ENCODE results near the gene LTN1. TPM values are rescaled to one million over a fixed set of nuclear protein-coding genes. Genes with fewer than 3 reads are reported as not detected.

LTN1 gene
- total RNA-seq, 1 donor from 2014 or later = 28.9 TPM

DNA sequence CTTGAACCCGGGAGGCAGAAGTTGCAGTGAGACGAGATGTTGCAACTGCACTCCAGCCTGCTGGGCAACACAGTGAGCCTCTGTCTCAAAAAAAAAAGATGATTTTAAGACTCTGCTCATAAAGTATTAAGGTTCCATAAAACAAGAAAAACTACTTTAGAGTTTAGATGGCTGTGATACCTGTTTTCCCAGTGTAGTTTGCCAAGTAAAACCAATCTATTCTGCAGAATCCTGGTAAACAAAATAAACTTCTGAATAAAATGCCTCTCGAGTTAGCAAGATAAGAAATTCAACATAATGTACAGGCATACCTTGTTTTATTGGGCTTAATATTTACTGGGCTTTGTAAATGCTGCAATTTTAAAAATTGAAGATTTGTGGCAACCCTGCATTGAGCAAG, 30.8 kb downstream of the LTN1 start:
- Mint-ChIP-seq H3K9me3 (ENCODE audit: unreplicated experiment) (no peaks in the 10 kb centered on the region), H3K36me3 (ENCODE audit: low read depth, unreplicated experiment) (peaks cover 7% of the 10 kb centered on the region), H3K27me3 (ENCODE audit: low read depth, unreplicated experiment) (no peaks in the 10 kb centered on the region), H3K27ac (ENCODE audit: unreplicated experiment) (no peak overlapping the region), H3K4me3 (ENCODE audit: unreplicated experiment) (no peak overlapping the region), H3K4me1 (ENCODE audit: low read depth, unreplicated experiment) (peaks cover 10% of the 10 kb centered on the region)
- Histone ChIP-seq H3K79me2 (ENCODE audit: insufficient read depth, low read length) (no peaks in the 10 kb centered on the region), H3K27ac (ENCODE audit: low read depth, low read length) (no peak overlapping the region), H3K36me3 (ENCODE audit: insufficient read depth, low read length) (peaks cover 50% of the 10 kb centered on the region), H3K9ac (ENCODE audit: low read length) (no peak overlapping the region), H3K4me2 (ENCODE audit: low read length) (no peak overlapping the region), H4K20me1 (ENCODE audit: insufficient read depth, low read length) (no peaks in the 10 kb centered on the region), H3K4me3 (ENCODE audit: insufficient read depth, low read depth, low read length) (no peak overlapping the region), H3K9me3 (ENCODE audit: insufficient read depth, low read depth, low read length) (no peaks in the 10 kb centered on the region), H3K4me1 (ENCODE audit: insufficient read depth, low read length) (peaks cover 12% of the 10 kb centered on the region), H2AFZ (ENCODE audit: low read depth, low read length) (no peak overlapping the region), H3K27me3 (ENCODE audit: insufficient read depth, low read length) (no peaks in the 10 kb centered on the region)
- DNase-seq (ENCODE audit: low read depth) (no peak), FAIRE-seq (no peak)
- no peak for TF ChIP-seq EZH2 (IDR thresholded peaks at IDR 0.05; ENCODE audit: insufficient read depth, low read length)
- TF ChIP-seq, protein P1, sequence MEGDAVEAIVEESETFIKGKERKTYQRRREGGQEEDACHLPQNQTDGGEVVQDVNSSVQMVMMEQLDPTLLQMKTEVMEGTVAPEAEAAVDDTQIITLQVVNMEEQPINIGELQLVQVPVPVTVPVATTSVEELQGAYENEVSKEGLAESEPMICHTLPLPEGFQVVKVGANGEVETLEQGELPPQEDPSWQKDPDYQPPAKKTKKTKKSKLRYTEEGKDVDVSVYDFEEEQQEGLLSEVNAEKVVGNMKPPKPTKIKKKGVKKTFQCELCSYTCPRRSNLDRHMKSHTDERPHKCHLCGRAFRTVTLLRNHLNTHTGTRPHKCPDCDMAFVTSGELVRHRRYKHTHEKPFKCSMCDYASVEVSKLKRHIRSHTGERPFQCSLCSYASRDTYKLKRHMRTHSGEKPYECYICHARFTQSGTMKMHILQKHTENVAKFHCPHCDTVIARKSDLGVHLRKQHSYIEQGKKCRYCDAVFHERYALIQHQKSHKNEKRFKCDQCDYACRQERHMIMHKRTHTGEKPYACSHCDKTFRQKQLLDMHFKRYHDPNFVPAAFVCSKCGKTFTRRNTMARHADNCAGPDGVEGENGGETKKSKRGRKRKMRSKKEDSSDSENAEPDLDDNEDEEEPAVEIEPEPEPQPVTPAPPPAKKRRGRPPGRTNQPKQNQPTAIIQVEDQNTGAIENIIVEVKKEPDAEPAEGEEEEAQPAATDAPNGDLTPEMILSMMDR (IDR thresholded peaks at IDR 0.05; ENCODE audit: insufficient read depth, low read depth, low read length) = no peak

DNA sequence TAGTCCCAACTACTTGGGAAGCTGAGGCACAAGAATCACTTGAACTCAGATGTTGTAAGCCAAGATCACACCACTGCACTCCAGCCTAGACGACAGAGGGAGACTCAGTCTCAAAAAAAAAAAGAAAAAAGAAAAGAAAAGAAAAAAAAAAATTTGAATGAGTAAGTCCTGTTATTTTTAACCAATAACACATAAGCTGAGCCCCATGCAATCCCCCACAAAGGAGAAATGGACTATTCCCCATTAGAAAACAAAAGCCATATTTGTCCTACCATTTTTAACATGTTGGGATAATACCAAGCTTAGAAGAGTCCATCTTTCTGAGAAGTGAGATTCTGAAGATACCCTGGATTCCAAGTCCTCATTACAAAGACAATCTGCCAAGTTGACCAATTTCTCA, 32.4 kb downstream of the LTN1 start:
- Mint-ChIP-seq H3K9me3 (ENCODE audit: unreplicated experiment) (no peaks in the 10 kb centered on the region), H3K27ac (ENCODE audit: unreplicated experiment) (no peak overlapping the region), H3K4me1 (ENCODE audit: low read depth, unreplicated experiment) (peaks cover 10% of the 10 kb centered on the region), H3K4me3 (ENCODE audit: unreplicated experiment) (no peak overlapping the region), H3K27me3 (ENCODE audit: low read depth, unreplicated experiment) (no peaks in the 10 kb centered on the region), H3K36me3 (ENCODE audit: low read depth, unreplicated experiment) (peaks cover 6% of the 10 kb centered on the region)
- Histone ChIP-seq H3K27ac (ENCODE audit: low read depth, low read length) (peak overlapping the region; percentile 88), H3K9ac (ENCODE audit: low read length) (no peak overlapping the region), H3K4me1 (ENCODE audit: insufficient read depth, low read length) (peaks cover 12% of the 10 kb centered on the region), H3K9me3 (ENCODE audit: insufficient read depth, low read depth, low read length) (no peaks in the 10 kb centered on the region), H3K4me3 (ENCODE audit: insufficient read depth, low read depth, low read length) (no peak overlapping the region), H3K4me2 (ENCODE audit: low read length) (no peak overlapping the region), H3K79me2 (ENCODE audit: insufficient read depth, low read length) (no peaks in the 10 kb centered on the region), H2AFZ (ENCODE audit: low read depth, low read length) (no peak overlapping the region), H3K27me3 (ENCODE audit: insufficient read depth, low read length) (no peaks in the 10 kb centered on the region), H4K20me1 (ENCODE audit: insufficient read depth, low read length) (no peaks in the 10 kb centered on the region), H3K36me3 (ENCODE audit: insufficient read depth, low read length) (peaks cover 45% of the 10 kb centered on the region)
- TF ChIP-seq EZH2 (IDR thresholded peaks at IDR 0.05; ENCODE audit: insufficient read depth, low read length) = no peak
- TF ChIP-seq, protein P1 (IDR thresholded peaks at IDR 0.05; ENCODE audit: insufficient read depth, low read depth, low read length) = no peak
- no peak for DNase-seq (ENCODE audit: low read depth)
- FAIRE-seq = peak; percentile 58

DNA sequence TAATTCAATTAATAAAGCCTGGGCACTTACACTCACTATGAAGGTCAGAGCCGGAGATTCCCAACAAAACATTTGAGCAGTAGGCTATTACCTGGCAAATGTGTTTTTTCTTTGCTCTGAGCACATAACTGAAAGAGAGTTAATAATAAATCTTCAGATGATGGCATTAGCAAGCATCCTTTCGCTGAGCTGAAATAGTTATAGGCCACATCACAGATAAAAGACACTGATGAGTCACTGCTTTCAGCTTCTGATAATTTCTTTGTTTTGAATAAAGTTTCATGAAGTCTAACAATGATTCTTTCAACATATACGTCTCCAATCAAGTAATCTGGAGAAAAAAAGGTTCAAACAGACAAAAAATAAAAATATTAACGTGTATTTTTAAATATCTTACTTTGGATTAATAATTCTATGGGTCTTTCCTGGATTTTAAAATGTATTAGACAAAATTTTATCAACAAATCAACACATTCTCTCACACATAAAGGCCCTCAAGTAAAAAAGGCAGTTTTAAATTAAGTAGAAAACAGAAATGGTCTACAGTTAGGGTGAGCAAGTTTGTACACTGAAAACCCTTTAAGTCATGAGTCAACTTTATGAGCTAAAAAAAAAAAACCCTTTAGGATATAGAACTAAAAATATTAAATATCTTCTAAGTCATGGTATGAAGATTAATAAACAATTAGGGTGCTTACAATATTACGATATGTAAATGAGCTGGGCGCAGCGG, 33.1 kb downstream of the LTN1 start:
- DNase-seq (ENCODE audit: low read depth) (peak; percentile 84), FAIRE-seq (no peak)
- peak overlapping the region; percentile 56 for H3K9ac ChIP-seq (ENCODE audit: low read length)
- H3K4me1 ChIP-seq (ENCODE audit: insufficient read depth, low read length) = peaks cover 12% of the 10 kb centered on the region
- H3K9me3 ChIP-seq (ENCODE audit: insufficient read depth, low read depth, low read length) = no peaks in the 10 kb centered on the region
- no peaks in the 10 kb centered on the region for H3K27me3 ChIP-seq (ENCODE audit: insufficient read depth, low read length)
- Mint-ChIP-seq H3K27me3 (ENCODE audit: low read depth, unreplicated experiment) (no peaks in the 10 kb centered on the region), H3K9me3 (ENCODE audit: unreplicated experiment) (no peaks in the 10 kb centered on the region), H3K4me3 (ENCODE audit: unreplicated experiment) (no peak overlapping the region), H3K4me1 (ENCODE audit: low read depth, unreplicated experiment) (peaks cover 9% of the 10 kb centered on the region), H3K27ac (ENCODE audit: unreplicated experiment) (peak overlapping the region; percentile 97), H3K36me3 (ENCODE audit: low read depth, unreplicated experiment) (peaks cover 8% of the 10 kb centered on the region)
- TF ChIP-seq, protein P1 (IDR thresholded peaks at IDR 0.05; ENCODE audit: insufficient read depth, low read depth, low read length) = no peak
- no peak for TF ChIP-seq EZH2 (IDR thresholded peaks at IDR 0.05; ENCODE audit: insufficient read depth, low read length)
- H4K20me1 ChIP-seq (ENCODE audit: insufficient read depth, low read length) = no peaks in the 10 kb centered on the region
- no peaks in the 10 kb centered on the region for H3K79me2 ChIP-seq (ENCODE audit: insufficient read depth, low read length)
- H3K36me3 ChIP-seq (ENCODE audit: insufficient read depth, low read length) = peaks cover 41% of the 10 kb centered on the region
- no peak overlapping the region for H3K4me3 ChIP-seq (ENCODE audit: insufficient read depth, low read depth, low read length)
- peak overlapping the region; percentile 88 for H3K27ac ChIP-seq (ENCODE audit: low read depth, low read length)
- peak overlapping the region; percentile 58 for H3K4me2 ChIP-seq (ENCODE audit: low read length)
- H2AFZ ChIP-seq (ENCODE audit: low read depth, low read length) = peak overlapping the region; percentile 16

Measured in astrocyte (in vitro differentiated cells and primary cell).